GM20431 (cell line): ENCODE results near the gene AANAT.

ENCODE experiments used
- in situ Hi-C: fragments of 300-500 bp; cut with MseI, MboI; formaldehyde crosslinking; loops from one replicate; pipeline ENCODE4 v1.15.0; 2020; ENCODE audit warnings: low sequenced_read_pairs; ENCODE audit not compliant: unreplicated experiment

Gene AANAT

DNA sequence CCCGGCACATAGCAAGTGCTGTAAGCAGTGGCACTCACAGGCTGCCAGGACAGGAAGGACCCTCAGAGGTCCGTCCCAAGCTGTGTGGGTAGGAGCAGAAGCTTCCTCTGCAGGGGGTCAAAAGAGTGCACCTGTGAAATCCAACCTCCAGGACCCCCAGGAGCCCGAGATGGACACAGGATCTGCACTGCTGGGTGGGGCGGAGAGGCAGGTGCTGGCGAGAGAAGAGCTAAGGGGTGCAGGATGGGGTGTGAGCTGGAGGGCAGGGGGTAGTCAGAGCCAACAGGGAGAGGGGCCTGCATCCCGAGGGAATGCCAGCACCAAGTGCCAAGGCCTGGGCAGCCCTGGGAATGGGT is 650 bp upstream of the AANAT start:
- in situ Hi-C loops, result loop anchor here (5.0 kb wide), 1 partner anchor 41 kb away; no protein-coding TSS in a partner anchor

DNA sequence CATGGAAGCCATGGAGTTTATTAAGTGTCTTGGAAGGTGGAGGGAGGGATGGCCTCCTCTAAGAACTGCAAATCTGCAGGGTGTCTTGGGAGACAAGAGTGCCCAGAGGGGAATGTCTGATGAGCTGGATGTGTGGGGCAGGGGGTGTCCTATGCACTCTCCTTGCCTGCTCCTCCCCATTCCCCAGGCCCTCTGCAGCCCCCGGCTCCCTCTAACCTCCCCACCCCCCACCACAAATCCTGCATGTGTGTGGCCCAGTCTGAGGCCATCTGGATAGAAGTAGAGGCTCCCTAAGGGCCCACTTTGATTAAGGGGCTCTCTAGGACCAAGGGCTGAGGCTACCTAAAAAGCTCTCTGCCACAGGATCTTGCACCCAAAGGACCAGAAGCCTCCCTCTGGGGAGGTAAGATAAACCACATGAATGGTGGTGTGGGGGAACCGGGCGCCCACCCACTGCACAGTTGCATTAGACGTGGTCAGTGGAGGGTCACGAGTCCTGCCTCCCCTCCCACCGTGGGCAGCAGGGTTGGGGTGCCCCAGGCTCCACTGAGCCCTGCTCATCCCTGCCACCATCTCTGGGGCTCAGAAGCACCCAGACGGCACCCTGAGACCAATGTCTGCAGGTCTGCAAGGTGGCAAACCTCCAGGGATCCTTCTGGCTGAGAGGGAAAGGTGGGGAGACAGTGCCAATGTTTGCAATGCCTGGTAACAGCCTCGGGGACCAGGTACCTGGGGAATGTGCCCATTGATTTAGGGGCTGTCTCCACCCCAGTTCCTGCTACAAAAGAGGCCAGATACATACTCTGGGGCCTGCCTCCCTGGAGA is 618 bp downstream of the AANAT start:
- in situ Hi-C loops, result loop anchor here (5.0 kb wide), 1 partner anchor 39 kb away; no protein-coding TSS in a partner anchor

DNA sequence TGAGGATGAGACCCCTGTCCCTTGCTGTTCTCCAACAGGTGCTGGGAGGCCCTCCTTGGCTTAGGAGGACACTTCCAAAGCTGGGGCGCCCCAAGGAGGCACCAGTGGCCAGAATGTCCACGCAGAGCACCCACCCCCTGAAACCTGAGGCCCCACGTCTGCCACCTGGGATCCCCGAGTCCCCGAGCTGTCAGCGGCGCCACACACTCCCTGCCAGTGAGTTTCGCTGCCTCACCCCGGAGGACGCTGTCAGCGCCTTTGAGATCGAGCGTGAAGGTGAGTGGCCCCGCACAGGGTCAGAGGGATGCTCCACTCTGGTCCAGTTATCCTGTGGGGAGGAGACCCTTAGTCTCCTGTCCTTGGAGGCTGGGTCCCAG is 1.2 kb downstream of the AANAT start:
- in situ Hi-C loops, result loop anchor here (5.0 kb wide), 1 partner anchor 39 kb away; no protein-coding TSS in a partner anchor

DNA sequence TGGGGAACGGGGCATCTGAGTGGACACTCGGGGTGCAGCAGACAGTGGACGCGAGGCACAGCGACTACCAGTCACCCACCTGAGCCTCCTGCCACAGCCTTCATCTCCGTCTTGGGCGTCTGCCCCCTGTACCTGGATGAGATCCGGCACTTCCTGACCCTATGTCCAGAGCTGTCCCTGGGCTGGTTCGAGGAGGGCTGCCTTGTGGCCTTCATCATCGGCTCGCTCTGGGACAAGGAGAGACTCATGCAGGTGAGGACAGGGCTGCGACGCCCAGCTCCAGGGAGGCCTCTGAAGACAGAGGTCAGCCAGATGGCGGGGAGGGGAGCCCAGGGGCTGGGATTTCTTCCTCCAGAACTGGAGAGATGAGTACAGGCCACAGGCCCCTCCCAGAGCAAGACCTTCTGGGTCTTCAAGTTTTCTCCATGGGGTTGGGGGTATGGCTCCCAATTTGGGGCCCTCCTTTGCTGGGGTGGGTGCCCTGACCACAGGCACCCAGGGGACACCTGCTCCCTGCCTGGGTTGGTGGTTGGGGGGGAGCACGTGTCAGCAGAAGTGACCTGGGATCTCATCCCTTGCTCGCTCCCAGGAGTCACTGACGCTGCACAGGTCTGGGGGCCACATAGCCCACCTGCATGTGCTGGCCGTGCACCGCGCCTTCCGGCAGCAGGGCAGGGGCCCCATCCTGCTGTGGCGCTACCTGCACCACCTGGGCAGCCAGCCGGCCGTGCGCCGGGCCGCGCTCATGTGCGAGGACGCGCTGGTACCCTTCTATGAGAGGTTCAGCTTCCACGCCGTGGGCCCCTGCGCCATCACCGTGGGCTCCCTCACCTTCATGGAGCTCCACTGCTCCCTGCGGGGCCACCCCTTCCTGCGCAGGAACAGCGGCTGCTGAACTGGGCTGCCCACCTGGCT is 1.9 kb downstream of the AANAT start:
- in situ Hi-C loops, result loop anchor here (5.0 kb wide), 1 partner anchor 38 kb away; no protein-coding TSS in a partner anchor

DNA sequence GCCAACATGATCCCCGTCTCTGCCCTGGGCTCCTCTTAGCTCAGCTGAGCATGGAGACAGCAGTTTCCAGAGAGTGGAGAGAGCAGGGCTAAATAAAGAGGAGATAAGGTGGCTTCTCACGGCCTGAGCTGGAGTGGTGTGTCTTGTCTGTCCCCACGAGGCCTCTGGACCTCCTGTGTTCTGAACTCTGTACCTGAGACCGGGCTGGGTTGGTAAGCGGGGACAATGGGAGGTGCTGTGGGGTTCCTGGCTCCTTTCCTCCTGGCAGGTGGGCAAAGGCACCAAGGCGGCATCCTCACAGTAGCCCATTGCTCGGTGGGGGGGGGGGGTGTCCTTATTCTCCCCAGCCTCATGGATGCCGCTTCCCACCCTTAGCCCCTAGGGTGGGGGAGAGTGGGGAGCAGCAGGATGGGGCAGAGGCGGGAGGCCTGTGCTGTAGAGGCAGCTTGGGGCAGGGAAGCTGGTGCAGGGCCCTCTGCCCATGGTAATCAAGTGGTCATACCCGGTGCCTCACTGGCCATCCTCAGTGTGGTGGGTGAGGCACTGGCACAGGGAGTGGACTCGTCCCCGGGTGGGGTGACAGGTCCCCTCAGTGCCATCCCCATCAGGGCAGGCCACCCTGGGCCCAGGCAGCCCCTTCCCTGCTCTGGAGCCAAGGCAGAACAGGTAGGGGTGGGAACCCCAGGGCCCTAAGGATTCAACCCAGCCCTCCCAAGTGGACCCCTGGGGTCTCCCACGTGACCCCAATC is 2.8 kb downstream of the AANAT start:
- in situ Hi-C loops, result loop anchor here (5.0 kb wide), 1 partner anchor 37 kb away; no protein-coding TSS in a partner anchor

DNA sequence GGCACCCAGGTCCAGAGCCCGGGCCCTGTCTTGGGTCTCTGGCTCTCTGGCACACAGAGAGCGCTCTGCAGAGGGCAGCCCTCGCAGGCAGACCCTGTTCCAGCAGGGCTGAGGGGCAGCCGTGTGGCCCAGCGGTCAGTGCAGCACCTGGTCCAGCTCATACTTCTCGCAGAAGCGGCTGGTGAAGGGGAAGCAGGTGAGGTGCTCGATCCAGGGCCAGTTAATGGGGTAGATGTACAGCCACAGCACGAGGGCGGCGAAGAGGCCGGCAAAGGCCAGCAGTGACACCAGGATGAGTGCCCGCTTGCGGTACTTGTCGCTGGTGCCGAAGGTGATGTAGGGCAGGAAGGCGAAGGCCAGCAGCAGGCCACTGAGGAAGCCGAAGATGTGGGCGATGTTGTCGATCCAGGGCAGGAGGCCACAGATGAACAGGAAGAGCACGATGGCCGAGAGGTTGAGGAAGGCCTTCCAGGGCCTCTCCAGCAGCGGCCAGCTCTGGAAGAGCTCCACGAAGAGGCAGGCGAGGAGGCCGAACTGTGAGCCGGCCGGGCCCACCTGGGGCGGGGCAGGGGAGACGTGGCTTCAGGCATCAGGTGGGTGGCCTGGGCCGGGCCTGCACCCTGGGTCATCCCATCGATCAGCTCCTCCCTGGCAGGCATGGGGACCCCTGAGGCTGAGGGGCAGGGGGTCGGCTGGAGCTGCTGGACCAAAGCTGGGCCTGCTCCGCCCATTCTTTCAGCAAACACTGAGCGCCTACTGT is 4.3 kb downstream of the AANAT start:
- in situ Hi-C loops, result no loop called here

DNA sequence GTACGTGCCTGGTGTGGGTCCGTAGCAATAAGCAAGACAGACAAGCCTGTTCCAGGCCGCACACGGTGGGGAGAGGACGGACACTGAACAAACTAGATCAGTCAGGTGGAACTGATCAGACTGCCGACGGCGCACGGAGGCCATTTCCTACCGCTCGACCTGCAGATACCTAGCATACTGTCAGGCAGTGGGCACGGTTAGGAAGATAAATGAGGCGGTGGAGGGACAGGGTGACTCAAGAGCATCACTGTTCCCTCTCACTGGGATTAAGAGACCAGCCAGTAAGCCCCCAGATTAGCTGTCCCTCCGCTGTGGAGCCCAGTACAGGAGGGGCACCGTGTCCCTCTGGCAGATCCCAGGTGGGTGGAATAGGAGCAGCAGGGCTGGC is 4.8 kb downstream of the AANAT start:
- in situ Hi-C loops, result no loop called here

DNA sequence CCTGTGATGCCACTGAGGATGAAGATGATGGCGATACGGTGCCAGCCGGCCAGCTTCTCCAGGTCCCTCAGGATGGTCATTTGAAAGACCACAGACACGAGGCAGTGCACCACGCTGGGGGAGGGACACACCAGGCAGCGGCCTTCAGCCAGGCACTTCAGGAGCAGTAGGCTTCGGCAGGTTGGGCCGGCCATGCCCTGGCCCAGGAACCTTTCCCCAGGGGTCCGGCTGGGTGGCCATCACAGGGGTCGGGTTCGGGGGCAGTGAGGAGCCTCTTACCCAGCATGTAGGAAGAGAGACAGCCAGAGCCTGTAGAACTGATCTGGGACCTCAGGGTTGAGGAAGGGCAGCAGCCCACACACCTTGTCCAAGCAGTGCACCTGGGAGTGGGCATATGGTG is 5.3 kb downstream of the AANAT start:
- in situ Hi-C loops, result no loop called here

DNA sequence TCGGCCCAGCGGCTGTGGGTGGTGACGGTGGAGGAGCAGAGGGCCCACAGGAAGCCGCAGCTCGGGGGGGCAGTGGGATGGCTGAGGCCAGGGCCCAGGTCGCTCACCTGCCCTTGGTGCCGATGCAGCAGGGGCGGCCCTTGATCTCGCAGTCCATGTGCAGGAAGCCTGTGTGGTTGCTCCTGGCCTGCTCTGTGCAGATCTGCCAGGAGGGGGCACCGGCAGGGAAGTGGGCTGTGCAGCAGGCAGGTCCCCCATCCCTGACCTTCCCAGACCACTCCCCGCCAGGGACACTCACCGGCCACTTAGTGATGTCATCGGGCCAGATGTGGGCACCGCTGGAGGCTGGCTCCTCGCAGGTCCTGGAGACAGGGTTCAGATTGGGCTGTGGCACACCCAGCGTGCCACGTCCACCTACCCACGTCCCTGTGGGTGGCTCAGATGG is 6.2 kb downstream of the AANAT start:
- in situ Hi-C loops, result no loop called here

DNA sequence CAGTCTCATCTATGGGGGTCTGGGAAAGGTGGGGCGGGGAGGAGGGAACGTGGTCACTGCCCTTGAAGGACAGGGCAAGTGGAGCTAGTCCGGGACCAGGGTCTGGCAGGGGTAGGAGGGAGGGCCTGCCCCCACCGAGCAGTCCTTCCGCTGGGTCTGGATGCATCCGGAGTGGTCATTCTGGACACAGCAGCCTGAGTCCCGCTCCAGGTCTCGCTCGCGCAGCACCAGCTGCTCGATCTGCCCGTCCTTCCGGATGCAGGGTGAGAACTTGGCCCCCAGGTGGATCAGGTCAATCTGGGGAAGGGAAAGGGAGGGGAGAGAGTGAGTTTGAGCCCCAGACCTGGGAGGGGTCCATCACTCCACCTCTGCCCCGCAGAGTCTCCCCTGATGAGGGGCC is 6.8 kb downstream of the AANAT start:
- in situ Hi-C loops, result no loop called here

DNA sequence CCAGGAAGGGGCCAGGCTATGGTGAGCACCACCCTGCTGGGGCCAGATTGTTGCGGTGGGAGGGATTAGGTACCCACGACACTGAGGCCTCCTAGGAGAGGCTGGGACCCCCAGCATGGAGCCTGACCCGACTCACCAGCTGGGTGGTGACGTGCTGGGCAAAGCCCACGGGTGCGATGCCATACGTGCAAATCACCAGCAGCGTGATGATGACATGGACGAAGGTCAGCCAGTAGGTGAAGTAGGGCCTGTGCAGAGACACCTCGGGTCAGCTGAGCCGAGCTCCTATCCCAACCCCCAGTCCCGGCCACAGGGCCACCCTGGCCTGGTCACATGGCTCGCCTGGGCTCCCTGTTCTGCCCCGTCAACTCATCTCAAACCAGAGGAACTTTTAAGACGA is 7.5 kb downstream of the AANAT start:
- in situ Hi-C loops, result no loop called here

DNA sequence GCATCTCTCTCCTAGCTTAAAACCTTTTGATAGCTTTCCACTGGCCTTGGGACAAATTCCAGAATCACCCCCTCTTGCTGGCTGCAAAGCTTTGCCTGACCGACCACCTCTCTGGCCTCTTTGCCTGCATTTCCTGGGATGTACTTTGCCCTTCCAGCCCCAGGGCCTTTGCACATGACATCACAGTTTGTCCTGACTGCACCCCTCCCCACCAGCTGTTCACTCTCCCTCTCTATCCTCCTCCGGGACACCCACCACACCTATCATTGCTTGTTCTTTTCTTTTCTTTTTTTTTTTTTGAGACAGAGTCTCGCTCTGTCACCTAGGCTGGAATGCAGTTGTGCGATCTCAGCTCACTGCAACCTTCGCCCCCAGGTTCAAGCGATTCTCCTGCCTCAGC is 7.9 kb downstream of the AANAT start:
- in situ Hi-C loops, result no loop called here

DNA sequence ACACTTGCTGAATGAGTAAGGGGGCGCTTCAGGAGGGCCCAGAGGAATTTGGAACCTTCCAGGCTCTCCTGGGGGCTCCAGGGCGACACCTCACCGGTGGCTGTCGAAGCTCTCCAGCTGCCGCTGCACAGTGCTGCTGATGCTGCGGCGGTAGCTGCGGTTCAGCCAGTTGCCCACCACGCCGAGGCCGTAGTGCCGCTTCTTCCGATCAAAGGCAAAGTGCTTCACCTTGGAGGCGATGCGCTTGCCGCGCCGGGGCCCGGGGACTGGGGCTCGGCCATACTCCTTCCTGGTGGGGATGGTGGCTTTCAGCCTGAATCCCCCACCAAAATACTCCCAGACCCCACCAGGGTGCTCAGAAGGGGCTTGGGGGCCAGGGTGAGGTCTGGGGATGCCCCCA is 9.3 kb downstream of the AANAT start:
- in situ Hi-C loops, result no loop called here

DNA sequence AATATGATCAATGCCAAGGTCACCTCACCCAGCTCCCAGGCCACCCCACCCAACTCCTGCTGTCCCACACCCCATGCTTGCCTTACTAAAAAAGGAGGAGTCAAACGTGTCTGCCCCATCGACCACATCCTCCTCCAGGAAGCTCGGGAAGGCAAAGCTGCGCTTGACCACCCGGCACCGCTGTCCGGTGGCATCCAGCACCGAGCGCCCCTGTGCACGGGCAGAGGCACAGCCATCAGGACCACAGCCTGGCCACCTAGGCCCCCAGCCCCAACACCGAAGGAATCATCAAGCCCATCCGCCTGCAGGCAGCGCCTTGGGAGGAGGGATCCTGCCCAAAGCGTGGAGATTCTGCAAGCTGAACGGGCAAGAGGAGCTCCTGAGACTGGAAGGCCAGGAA is 10.2 kb downstream of the AANAT start:
- in situ Hi-C loops, result no loop called here

DNA sequence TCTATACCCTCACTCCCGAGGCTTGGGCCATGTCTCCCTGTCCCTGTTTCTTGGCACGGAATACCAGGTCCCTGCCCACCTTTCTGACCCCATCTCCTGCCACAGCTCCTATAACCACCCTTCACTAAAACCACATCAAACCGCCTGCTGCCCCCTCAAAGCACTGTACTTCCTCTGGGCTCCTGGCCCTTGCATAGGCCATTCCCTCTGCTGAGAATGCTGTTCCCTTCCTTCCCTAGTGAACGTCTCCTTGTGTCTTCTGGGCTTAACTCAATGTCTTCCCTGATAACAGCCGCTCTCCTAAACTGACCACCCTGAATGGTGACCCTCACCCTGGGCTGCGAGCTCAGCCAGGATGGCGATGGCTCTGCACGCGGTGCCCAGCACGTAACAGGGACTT is 10.7 kb downstream of the AANAT start:
- in situ Hi-C loops, result no loop called here

DNA sequence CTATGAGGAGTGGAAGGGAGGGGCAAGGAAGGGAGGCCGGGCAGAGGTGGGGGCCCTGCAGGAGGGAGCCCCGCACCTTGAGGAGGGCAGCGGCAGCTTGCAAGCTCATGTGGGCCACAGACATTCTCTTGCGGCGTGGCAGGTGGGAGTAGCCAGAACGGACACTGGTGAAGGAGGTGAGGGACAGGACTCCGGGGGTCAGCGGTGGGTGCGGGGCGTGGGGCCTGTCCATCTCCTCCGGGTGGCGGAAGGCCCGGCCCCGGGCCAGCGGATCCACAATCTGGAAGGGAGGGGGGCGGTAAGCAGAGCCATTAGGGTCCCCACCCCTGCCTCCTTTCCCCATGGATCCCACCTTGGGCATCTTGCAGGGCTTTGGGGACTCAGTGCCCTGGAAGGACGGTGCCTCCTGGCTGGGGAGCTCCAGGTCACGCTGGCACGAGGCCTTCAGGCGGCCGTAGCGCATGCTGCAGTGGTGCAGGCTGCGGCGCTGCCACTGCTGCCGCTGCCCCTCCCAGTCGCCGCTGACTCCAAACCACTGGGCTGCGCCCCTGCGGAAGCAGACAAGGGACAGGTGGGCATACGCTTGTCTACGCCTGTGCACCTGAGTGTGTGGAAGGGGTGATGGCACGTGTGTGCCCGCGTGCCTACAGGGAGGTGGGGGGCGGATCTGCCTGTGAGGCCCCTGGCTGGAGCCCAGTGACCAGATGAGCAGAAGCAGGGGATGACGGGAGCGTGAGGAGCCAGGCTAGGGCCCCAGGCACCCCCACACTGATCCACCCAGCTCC is 11.5 kb downstream of the AANAT start:
- in situ Hi-C loops, result no loop called here

DNA sequence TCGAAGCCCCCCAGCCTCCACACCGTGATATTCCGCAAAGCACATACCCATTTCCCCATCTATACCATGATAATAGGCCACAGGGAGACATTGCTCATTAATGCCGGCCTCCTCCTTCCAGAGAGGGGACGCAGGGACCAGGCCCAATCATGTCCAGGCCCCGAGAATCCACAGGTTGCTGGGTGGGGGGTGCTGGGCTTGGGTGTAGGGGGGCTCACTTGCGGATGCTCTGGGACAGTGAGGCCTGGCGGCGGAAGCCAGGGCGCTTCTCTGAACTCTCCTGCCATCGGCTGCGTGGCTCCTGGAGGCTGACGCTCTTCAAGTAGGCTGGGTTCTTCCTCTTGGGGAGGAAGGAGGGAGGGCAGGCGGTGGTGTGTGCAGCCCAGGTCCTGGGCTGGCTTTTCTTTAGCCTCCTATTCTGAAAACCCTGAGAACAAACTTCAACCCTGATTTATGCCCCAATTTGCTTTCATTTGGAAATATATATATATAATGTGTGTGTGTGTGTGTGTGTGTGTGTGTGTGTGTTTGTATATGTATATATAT is 12.2 kb downstream of the AANAT start:
- in situ Hi-C loops, result no loop called here

DNA sequence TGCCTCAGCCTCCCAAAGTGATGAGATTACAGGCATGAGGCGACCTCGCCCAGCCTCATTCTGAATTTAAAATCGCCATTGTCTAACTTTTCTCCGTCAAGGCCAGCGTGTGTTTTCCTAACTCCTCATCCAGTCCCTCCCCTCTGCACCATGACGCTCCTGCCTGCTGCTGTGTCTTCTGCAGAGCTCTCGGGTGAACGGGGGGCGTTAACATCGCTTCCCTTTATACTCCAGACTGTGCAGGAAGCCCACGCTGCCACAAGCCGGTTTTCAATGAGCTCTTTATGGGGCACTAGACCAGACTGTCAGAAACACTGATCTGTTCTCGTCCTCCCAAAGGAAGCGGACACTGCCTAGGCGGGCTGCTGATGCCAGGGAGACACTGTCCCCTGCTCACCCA is 13.2 kb downstream of the AANAT start:
- in situ Hi-C loops, result no loop called here
